Caco-2 (cell line): ENCODE data around the gene GPATCH8. TPM values are rescaled to one million over a fixed set of nuclear protein-coding genes. Genes with fewer than 3 reads are reported as not detected.
"Not testable (repeated sequence)": the region's sequence is repeated elsewhere in the genome, so short reads cannot be mapped to it uniquely, and the experiment has no call there.

Experiments used
- BruUV-seq: library from RNA; stranded (reverse); fragments of 400-500 nt; replicated peaks from 2 replicates; lab custom pipeline; 2021; lab: Mats Ljungman, UMichigan
- CTCF ChIA-PET: fragments of 300-600 bp; sonication (Branson Sonifier 250); formaldehyde crosslinking; loops from one replicate; lab custom pipeline; 2022; ENCODE audit warnings: antibody characterized with exemption; lab: Charles Lee
- POLR2A ChIA-PET: fragments of 300-600 bp; sonication (Branson Sonifier 250); formaldehyde crosslinking; loops from one replicate; lab custom pipeline; 2022; ENCODE audit warnings: antibody characterized with exemption; lab: Charles Lee
- DNase-seq, 2 experiments: peaks; one replicate each; pipeline versions ENCODE4 v3.0.0 to v3.0.0-alpha.2; 2020 to 2022
- H3K27me3 ChIP-seq: replicated peaks from 2 replicates; pipeline ENCODE4 v1.6.0; 2011; ENCODE audit warnings: low read length; ENCODE audit not compliant: control insufficient read depth, insufficient read depth
- H3K36me3 ChIP-seq: 2 replicates; pipeline ENCODE4 v1.5.1; 2011; ENCODE audit warnings: low read length; ENCODE audit not compliant: control insufficient read depth, insufficient read depth
- H3K4me1 ChIP-seq: fragments of 250-450 bp; sonication (Bioruptor Pico); 2 replicates; pipeline ENCODE4 v1.5.1; 2020; ENCODE audit warnings: mild to moderate bottlenecking
- H3K4me3 ChIP-seq: 2 replicates; pipeline ENCODE4 v1.5.1; 2011; ENCODE audit warnings: low read depth, mild to moderate bottlenecking, control low read depth, low read length
- H3K9me3 ChIP-seq: fragments of 250-450 bp; sonication (Bioruptor Pico); 2 replicates; pipeline ENCODE4 v1.5.1; 2020; ENCODE audit warnings: mild to moderate bottlenecking, moderate library complexity
- H3K27ac Mint-ChIP-seq: one replicate; pipeline ENCODE4 v1.8.0; 2022; ENCODE audit warnings: mixed read lengths; ENCODE audit not compliant: unreplicated experiment
- H3K27me3 Mint-ChIP-seq: one replicate; pipeline ENCODE4 v1.8.0; 2022; ENCODE audit warnings: mixed read lengths; ENCODE audit not compliant: insufficient read depth, unreplicated experiment
- H3K36me3 Mint-ChIP-seq: one replicate; pipeline ENCODE4 v1.8.0; 2022; ENCODE audit warnings: mild to moderate bottlenecking, mixed read lengths; ENCODE audit not compliant: insufficient read depth, unreplicated experiment
- H3K4me1 Mint-ChIP-seq: one replicate; pipeline ENCODE4 v1.8.0; 2022; ENCODE audit warnings: low read depth, mixed read lengths; ENCODE audit not compliant: unreplicated experiment
- H3K4me3 Mint-ChIP-seq: one replicate; pipeline ENCODE4 v1.8.0; 2022; ENCODE audit warnings: mild to moderate bottlenecking, moderate library complexity, mixed read lengths; ENCODE audit not compliant: unreplicated experiment
- H3K9me3 Mint-ChIP-seq: one replicate; pipeline ENCODE4 v1.8.0; 2022; ENCODE audit warnings: mixed read lengths; ENCODE audit not compliant: unreplicated experiment
- intact Hi-C: fragments of 100-400 bp; cut with micrococcal nuclease; formaldehyde crosslinking; loops from one replicate; pipeline ENCODE4 v1.10.0; 2022; ENCODE audit not compliant: unreplicated experiment
- total RNA-seq: library from RNA; stranded (reverse); gene quantifications from 2 replicates; pipeline ENCODE4 v1.2.3, GENCODE V29; 2022
- TF ChIP-seq, protein P1 (sequence below), 2 experiments: fragments of 200-600 bp in 1 of 2; IDR thresholded peaks; 1 replicate in 1 of 2; 2 replicates in 1 of 2; pipeline versions ENCODE4 v1.5.1 to v1.8.0; 2011 to 2022; ENCODE audit warnings: antibody characterized with exemption in 1 of 2, control low read depth in 1 of 2, inconsistent platforms in 1 of 2, low read depth in 1 of 2, low read length in 1 of 2, mild to moderate bottlenecking in 1 of 2, moderate library complexity in 1 of 2; ENCODE audit not compliant: insufficient read depth in 1 of 2, severe bottlenecking in 1 of 2, unreplicated experiment in 1 of 2

GPATCH8 gene
- total RNA-seq, 1 experiment from 2014 or later, result 53.4 TPM

DNA sequence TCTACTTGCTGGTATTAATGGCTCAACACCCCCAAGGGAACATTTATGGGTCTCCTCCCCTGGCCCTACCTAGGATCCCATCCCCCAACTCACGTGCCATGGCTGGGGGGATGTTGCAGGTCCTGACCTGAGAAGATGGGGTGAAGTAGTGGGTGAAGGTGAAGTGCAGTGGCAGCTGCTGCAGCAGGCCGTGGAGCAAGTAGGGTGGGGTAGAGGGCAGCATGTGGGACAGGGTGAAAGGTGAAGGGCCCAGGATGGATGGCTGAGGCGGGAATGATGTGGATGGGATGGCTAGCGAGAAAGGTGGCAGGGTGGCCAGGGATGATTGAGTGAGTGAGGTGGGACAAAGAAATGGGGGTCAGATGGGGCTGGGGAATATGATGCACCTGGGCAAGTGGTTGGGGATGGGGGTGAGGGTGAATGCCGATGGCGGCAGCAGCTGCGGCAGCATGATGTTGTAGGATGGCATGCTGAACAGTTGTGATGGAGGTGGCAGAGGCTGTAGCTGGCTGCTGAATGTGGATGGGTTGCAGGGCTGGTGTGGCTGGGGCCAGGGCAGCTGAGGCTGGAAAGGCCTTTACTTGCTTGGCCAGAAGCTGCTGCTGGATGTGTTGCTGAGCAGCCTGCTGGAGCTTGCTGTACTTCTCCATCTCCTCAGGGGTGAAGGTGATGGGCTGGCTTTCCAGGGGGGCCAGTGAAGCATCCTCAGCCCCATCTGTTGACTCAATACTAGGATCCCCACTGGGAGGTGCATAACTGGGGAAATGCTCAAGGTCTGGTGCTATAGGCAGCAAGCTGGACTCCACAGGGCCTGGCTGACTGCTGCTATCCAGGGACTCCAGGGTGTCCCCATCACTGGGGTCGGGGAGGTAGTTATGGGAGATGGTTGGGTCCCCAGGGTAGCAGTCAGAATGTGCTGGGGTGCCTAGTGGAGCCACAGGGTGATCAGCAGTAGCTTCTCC, 105.4 kb downstream of the GPATCH8 start:
- H3K9me3 Mint-ChIP-seq, result no peaks in the 10 kb centered on the region
- no TSS peak for BruUV-seq
- peaks cover 77% of the 10 kb centered on the region for H3K36me3 Mint-ChIP-seq
- no peaks in the 10 kb centered on the region for H3K27me3 ChIP-seq
- H3K4me3 ChIP-seq, result no peak overlapping the region
- peak overlapping the region; percentile 20 for H3K27ac Mint-ChIP-seq
- H3K4me3 Mint-ChIP-seq, result no peak overlapping the region
- intact Hi-C loops, result no loop called here
- no peak for DNase-seq
- TF ChIP-seq, protein P1, sequence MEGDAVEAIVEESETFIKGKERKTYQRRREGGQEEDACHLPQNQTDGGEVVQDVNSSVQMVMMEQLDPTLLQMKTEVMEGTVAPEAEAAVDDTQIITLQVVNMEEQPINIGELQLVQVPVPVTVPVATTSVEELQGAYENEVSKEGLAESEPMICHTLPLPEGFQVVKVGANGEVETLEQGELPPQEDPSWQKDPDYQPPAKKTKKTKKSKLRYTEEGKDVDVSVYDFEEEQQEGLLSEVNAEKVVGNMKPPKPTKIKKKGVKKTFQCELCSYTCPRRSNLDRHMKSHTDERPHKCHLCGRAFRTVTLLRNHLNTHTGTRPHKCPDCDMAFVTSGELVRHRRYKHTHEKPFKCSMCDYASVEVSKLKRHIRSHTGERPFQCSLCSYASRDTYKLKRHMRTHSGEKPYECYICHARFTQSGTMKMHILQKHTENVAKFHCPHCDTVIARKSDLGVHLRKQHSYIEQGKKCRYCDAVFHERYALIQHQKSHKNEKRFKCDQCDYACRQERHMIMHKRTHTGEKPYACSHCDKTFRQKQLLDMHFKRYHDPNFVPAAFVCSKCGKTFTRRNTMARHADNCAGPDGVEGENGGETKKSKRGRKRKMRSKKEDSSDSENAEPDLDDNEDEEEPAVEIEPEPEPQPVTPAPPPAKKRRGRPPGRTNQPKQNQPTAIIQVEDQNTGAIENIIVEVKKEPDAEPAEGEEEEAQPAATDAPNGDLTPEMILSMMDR (IDR thresholded peaks at IDR 0.05; ENCODE audit: insufficient read depth in 1 of 2, low read depth in 1 of 2, low read length in 1 of 2, severe bottlenecking in 1 of 2, unreplicated experiment in 1 of 2), result no peak
- peaks cover 4% of the 10 kb centered on the region for H3K36me3 ChIP-seq
- H3K4me1 ChIP-seq, result no peaks in the 10 kb centered on the region
- no peaks in the 10 kb centered on the region for H3K27me3 Mint-ChIP-seq
- no peaks in the 10 kb centered on the region for H3K4me1 Mint-ChIP-seq
- no peaks in the 10 kb centered on the region for H3K9me3 ChIP-seq
- ChIA-PET CTCF (interaction anchor here (1.1 kb wide), 1 partner anchor 75 kb away, joined by 3 read pairs; no protein-coding TSS in a partner anchor), POLR2A (no interaction called here)

GRCh38 chr17:44396946-44397345, 106.3 kb downstream of the GPATCH8 start:
- no peak overlapping the region for H3K4me3 Mint-ChIP-seq
- no TSS peak for BruUV-seq
- Histone ChIP-seq H3K9me3 (no peaks in the 10 kb centered on the region), H3K4me3 (no peak overlapping the region), H3K36me3 (peaks cover 4% of the 10 kb centered on the region), H3K27me3 (no peaks in the 10 kb centered on the region), H3K4me1 (no peaks in the 10 kb centered on the region)
- TF ChIP-seq, protein P1 (IDR thresholded peaks at IDR 0.05; ENCODE audit: insufficient read depth in 1 of 2, low read depth in 1 of 2, low read length in 1 of 2, severe bottlenecking in 1 of 2, unreplicated experiment in 1 of 2), result no peak
- DNase-seq, result no peak
- no peaks in the 10 kb centered on the region for H3K4me1 Mint-ChIP-seq
- ChIA-PET POLR2A (interaction anchor here (0.9 kb wide), 1 partner anchor 10 kb away, joined by 3 read pairs; no protein-coding TSS in a partner anchor), CTCF (interaction anchor here (0.8 kb wide), 1 partner anchor 126 kb away, joined by 3 read pairs; no protein-coding TSS in a partner anchor)
- no peaks in the 10 kb centered on the region for H3K27me3 Mint-ChIP-seq
- H3K27ac Mint-ChIP-seq, result no peak overlapping the region
- H3K36me3 Mint-ChIP-seq, result peaks cover 70% of the 10 kb centered on the region
- no peaks in the 10 kb centered on the region for H3K9me3 Mint-ChIP-seq
- intact Hi-C loops, result no loop called here

- H3K4me3 Mint-ChIP-seq, result no peak overlapping the region
- no peak for DNase-seq
- Histone ChIP-seq H3K27me3 (no peaks in the 10 kb centered on the region), H3K36me3 (peaks cover 2% of the 10 kb centered on the region), H3K4me3 (no peak overlapping the region), H3K9me3 (no peaks in the 10 kb centered on the region), H3K4me1 (0 out of 2 replicates have a peak, but pooled peaks cover 4% of the 10 kb centered on the region)
- no peaks in the 10 kb centered on the region for H3K9me3 Mint-ChIP-seq
- CTCF ChIA-PET, result no interaction called here
- POLR2A ChIA-PET, result no interaction called here
- no peaks in the 10 kb centered on the region for H3K4me1 Mint-ChIP-seq
- intact Hi-C loops, result no loop called here
- H3K27me3 Mint-ChIP-seq, result no peaks in the 10 kb centered on the region
- no TSS peak for BruUV-seq
- peaks cover 54% of the 10 kb centered on the region for H3K36me3 Mint-ChIP-seq
- TF ChIP-seq, protein P1 (IDR thresholded peaks at IDR 0.05; ENCODE audit: insufficient read depth in 1 of 2, low read depth in 1 of 2, low read length in 1 of 2, severe bottlenecking in 1 of 2, unreplicated experiment in 1 of 2), result no peak
- H3K27ac Mint-ChIP-seq, result no peak overlapping the region
Measured at GRCh38 chr17:44394833-44395232, 108.4 kb downstream of the GPATCH8 start.

GRCh38 chr17:44394112-44394511, 109.1 kb downstream of the GPATCH8 start:
- BruUV-seq, H3K27ac Mint-ChIP-seq, DNase-seq, H3K4me3 Mint-ChIP-seq, H3K36me3 ChIP-seq, H3K4me1 Mint-ChIP-seq, H3K4me3 ChIP-seq, H3K9me3 ChIP-seq, intact Hi-C loops, H3K27me3 Mint-ChIP-seq, H3K27me3 ChIP-seq, H3K4me1 ChIP-seq, H3K9me3 Mint-ChIP-seq, POLR2A ChIA-PET: not testable (repeated sequence)
- CTCF ChIA-PET, result interaction anchor here (0.6 to 1.2 kb wide), 2 partner anchors 237 to 821 kb away, joined by 3 read pairs; no protein-coding TSS in a partner anchor
- peaks cover 46% of the 10 kb centered on the region for H3K36me3 Mint-ChIP-seq
